ENCODE data around the gene ADAP1. TPM values are rescaled to one million over a fixed set of nuclear protein-coding genes. Genes with fewer than 3 reads are reported as not detected.
"Not testable (repeated sequence)": the region's sequence is repeated elsewhere in the genome, so short reads cannot be mapped to it uniquely, and the experiment has no call there.

The ADAP1 gene
- total and polyA plus RNA-seq, 12 donors, result 2.3 to 14.9 (median 9.7) TPM

GRCh38 chr7:910441-910861, 44.0 kb downstream of the ADAP1 start:
- ATAC-seq, result no peak
- Histone ChIP-seq H3K36me3 (no peaks in the 10 kb centered on the region), H3K27ac (no peak overlapping the region), H3K4me1 (peaks cover 0 to 36% (median 5%) of the 10 kb centered on the region in 9 donors), H3K9me3 (no peaks in the 10 kb centered on the region), H3K4me3 (no peak overlapping the region), H3K27me3 (peaks cover 0 to 8% (median 0%) of the 10 kb centered on the region in 7 donors)
- TF ChIP-seq CTCF (IDR thresholded peaks at IDR 0.05), result no peak
- DNase-seq, result no peak
- 86 to 93% methylated on average over 11 of the region's 11 CpGs for WGBS, 2 donors
- intact Hi-C loops (cut with DNase I), result loop anchor here in 1 of 10 donors (5.0 kb wide), 1 partner anchor 42 kb away; the partner anchor contains the start of gene ADAP1

- intact Hi-C loops (cut with DNase I), result loop anchor here in 2 of 10 donors (2.0 to 5.0 kb wide), 2 partner anchors 43 to 45 kb away; partner anchors contain the start of gene ADAP1 (in 2 of the 2)
- peak overlapping the region in 9 of 10 donors; percentile 14 to 48 (median 37) for H3K4me3 ChIP-seq
- H3K4me1 ChIP-seq, result peaks cover 0 to 36% (median 5%) of the 10 kb centered on the region in 9 donors
- no peaks in the 10 kb centered on the region for H3K9me3 ChIP-seq
- no peaks in the 10 kb centered on the region for H3K36me3 ChIP-seq
- ATAC-seq, result peak; percentile 20 to 87 (median 70)
- TF ChIP-seq CTCF (IDR thresholded peaks at IDR 0.05), result no peak
- H3K27ac ChIP-seq, result peak overlapping the region in 3 of 10 donors; percentile 40 to 74 (median 44)
- H3K27me3 ChIP-seq, result peaks cover 0 to 10% (median 2%) of the 10 kb centered on the region in 7 donors
- WGBS, 2 donors, result 35 to 45% methylated on average over 54 to 56 of the region's 58 CpGs
- DNase-seq, result peak; percentile 62 to 68
Observed at GRCh38 chr7:909358-910329, 44.8 kb downstream of the ADAP1 start.

GRCh38 chr7:908591-909357, 45.7 kb downstream of the ADAP1 start:
- Histone ChIP-seq H3K4me1 (peaks cover 0 to 36% (median 6%) of the 10 kb centered on the region in 9 donors), H3K27me3 (peaks cover 0 to 19% (median 10%) of the 10 kb centered on the region in 7 donors), H3K27ac (peak overlapping the region in 2 of 10 donors; percentile 44 to 85), H3K4me3 (peak overlapping the region in 9 of 10 donors; percentile 14 to 48 (median 37))
- H3K36me3 ChIP-seq, H3K9me3 ChIP-seq: not testable (repeated sequence)
- WGBS, 2 donors, result 20 to 28% methylated on average over 43 to 60 of the region's 73 CpGs
- peak; percentile 36 to 75 for DNase-seq
- intact Hi-C loops (cut with DNase I), result loop anchor here in 1 of 10 donors (2.0 kb wide), 1 partner anchor 46 kb away; the partner anchor contains the start of gene ADAP1
- peak; percentile 56 to 88 (median 82) for ATAC-seq
- TF ChIP-seq CTCF (IDR thresholded peaks at IDR 0.05), result peak; percentile 43 to 89 (median 74)

Data from heart right ventricle (tissue), 16 donors.